Osteoblast (primary cell): ENCODE results near the gene ITM2C. TPM values are rescaled to one million over a fixed set of nuclear protein-coding genes. Genes with fewer than 3 reads are reported as not detected.

ENCODE experiments used
- DNase-seq: peaks from one replicate; pipeline ENCODE4 v3.0.0; 2011; ENCODE audit warnings: low spot score, mixed read lengths; ENCODE audit not compliant: insufficient read length; ENCODE audit errors: missing footprints
- H2AFZ ChIP-seq: 2 replicates; pipeline ENCODE4 v1.6.0; 2011; ENCODE audit warnings: mild to moderate bottlenecking, low read length
- H3K27ac ChIP-seq: 2 replicates; pipeline ENCODE4 v1.5.1; 2011; ENCODE audit warnings: mild to moderate bottlenecking, low read depth, low read length, moderate library complexity
- H3K27me3 ChIP-seq: 2 replicates; pipeline ENCODE4 v1.6.0; 2012; ENCODE audit warnings: mild to moderate bottlenecking, control low read depth, inconsistent platforms, low read length, moderate library complexity; ENCODE audit not compliant: insufficient read depth
- H3K36me3 ChIP-seq: 2 replicates; pipeline ENCODE4 v1.5.1; 2011; ENCODE audit warnings: mild to moderate bottlenecking, low read length, control low read depth, moderate library complexity; ENCODE audit not compliant: insufficient read depth
- H3K4me1 ChIP-seq: 2 replicates; pipeline ENCODE4 v1.5.1; 2011; ENCODE audit warnings: mild to moderate bottlenecking, low read length, control low read depth, moderate library complexity; ENCODE audit not compliant: insufficient read depth
- H3K4me2 ChIP-seq: 2 replicates; pipeline ENCODE4 v1.6.0; 2011; ENCODE audit warnings: mild to moderate bottlenecking, low read length; ENCODE audit not compliant: insufficient read depth
- H3K4me3 ChIP-seq: fragments of 200-600 bp; sonication (generic); 3 replicates; pipeline ENCODE4 v1.5.1; 2012; ENCODE audit warnings: mild to moderate bottlenecking, low read length, inconsistent platforms; ENCODE audit not compliant: insufficient read depth
- H3K79me2 ChIP-seq: 2 replicates; pipeline ENCODE4 v1.6.0; 2012; ENCODE audit warnings: mild to moderate bottlenecking, low read length, control low read depth, inconsistent platforms; ENCODE audit not compliant: insufficient read depth
- H3K9me3 ChIP-seq: 2 replicates; pipeline ENCODE4 v1.5.1; 2011; ENCODE audit warnings: low read depth, low read length, control low read depth
- H4K20me1 ChIP-seq: 2 replicates; pipeline ENCODE4 v1.6.0; 2012; ENCODE audit warnings: mild to moderate bottlenecking, low read length, control low read depth; ENCODE audit not compliant: insufficient read depth
- total RNA-seq: library from RNA; depleted of rRNA; stranded (reverse); fragments of >200 nt; gene quantifications from 2 replicates; pipeline ENCODE4 v1.2.3, GENCODE V29; 2012
- TF ChIP-seq, protein P1 (sequence below): IDR thresholded peaks from 2 replicates; pipeline ENCODE4 v1.5.1; 2011; ENCODE audit warnings: mild to moderate bottlenecking, low read depth, low read length, moderate library complexity; ENCODE audit errors: extremely low read depth

ITM2C gene
- total RNA-seq, 1 donor = 63.7 TPM

DNA sequence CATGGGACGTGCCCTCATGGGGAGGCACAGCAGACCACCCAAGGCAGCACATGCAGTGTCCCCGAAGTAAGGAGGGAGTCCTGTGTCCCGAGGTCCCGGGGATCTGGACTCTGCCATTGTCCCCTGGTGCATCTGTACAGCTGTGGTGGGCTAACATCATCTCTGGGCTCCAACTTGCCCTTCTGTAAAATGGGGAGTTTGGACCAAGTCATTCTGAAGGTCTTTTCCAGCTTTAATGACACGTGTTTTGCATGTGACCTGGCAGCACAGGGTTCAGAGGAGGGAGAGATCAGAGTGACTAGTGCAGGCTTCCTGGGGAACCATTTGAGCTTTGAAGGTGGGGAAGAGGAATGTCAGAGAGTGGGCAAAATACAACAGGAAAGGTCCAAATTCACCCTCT, 21.5 kb downstream of the ITM2C start:
- no peaks in the 10 kb centered on the region for H3K79me2 ChIP-seq
- H3K4me2 ChIP-seq = no peak overlapping the region
- H3K36me3 ChIP-seq = no peaks in the 10 kb centered on the region
- H4K20me1 ChIP-seq = no peaks in the 10 kb centered on the region
- TF ChIP-seq, protein P1, sequence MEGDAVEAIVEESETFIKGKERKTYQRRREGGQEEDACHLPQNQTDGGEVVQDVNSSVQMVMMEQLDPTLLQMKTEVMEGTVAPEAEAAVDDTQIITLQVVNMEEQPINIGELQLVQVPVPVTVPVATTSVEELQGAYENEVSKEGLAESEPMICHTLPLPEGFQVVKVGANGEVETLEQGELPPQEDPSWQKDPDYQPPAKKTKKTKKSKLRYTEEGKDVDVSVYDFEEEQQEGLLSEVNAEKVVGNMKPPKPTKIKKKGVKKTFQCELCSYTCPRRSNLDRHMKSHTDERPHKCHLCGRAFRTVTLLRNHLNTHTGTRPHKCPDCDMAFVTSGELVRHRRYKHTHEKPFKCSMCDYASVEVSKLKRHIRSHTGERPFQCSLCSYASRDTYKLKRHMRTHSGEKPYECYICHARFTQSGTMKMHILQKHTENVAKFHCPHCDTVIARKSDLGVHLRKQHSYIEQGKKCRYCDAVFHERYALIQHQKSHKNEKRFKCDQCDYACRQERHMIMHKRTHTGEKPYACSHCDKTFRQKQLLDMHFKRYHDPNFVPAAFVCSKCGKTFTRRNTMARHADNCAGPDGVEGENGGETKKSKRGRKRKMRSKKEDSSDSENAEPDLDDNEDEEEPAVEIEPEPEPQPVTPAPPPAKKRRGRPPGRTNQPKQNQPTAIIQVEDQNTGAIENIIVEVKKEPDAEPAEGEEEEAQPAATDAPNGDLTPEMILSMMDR = no peak
- H3K9me3 ChIP-seq = no peaks in the 10 kb centered on the region
- H3K4me1 ChIP-seq = no peaks in the 10 kb centered on the region
- no peak for DNase-seq
- H3K27ac ChIP-seq = no peak overlapping the region
- no peak overlapping the region for H3K4me3 ChIP-seq
- H3K27me3 ChIP-seq = peaks cover 12% of the 10 kb centered on the region
- H2AFZ ChIP-seq = no peak overlapping the region

DNA sequence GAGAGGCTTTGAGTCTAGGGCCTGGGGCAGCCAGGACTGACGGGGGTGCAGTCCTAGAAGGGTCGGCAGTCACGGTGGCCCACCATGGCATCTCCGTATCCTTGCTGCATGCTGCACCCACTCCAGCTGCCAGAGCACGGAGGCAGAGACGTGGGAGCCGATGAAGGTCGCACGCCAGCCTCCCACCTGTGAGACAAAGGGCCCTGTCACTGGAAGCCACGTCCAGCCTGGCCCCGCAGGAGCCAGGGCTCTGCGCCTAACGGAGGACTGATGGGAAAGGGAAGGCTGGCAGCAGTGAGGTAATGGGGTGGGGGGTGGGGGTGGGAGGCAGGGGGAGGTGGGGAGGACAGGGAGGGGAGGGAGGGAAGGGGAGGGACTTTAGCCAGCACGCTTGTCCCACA, 21.9 kb downstream of the ITM2C start:
- TF ChIP-seq, protein P1 = no peak
- no peak overlapping the region for H3K4me2 ChIP-seq
- no peaks in the 10 kb centered on the region for H3K9me3 ChIP-seq
- H3K27ac ChIP-seq = no peak overlapping the region
- H2AFZ ChIP-seq = no peak overlapping the region
- H3K4me1 ChIP-seq = no peaks in the 10 kb centered on the region
- H4K20me1 ChIP-seq = no peaks in the 10 kb centered on the region
- DNase-seq = no peak
- peaks cover 12% of the 10 kb centered on the region for H3K27me3 ChIP-seq
- no peaks in the 10 kb centered on the region for H3K79me2 ChIP-seq
- no peak overlapping the region for H3K4me3 ChIP-seq
- H3K36me3 ChIP-seq = no peaks in the 10 kb centered on the region

DNA sequence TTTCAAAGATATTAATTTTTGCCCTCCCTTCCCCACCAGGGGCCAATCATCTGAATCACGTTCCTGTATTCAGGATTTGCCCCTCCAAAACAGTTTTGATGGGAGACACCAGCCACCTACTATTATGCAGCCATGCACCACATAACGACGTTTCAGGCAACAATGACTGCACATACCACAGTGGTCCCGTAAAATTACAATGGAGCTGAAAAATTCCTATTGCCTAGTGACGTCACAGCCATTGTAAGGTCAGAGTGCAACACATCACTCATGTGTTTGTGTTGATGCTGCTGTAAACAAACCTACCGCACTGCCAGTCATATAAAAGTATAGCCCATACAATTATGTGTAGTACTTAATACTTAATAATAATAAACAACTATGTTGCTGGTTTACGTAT, 22.6 kb downstream of the ITM2C start:
- no peaks in the 10 kb centered on the region for H4K20me1 ChIP-seq
- no peaks in the 10 kb centered on the region for H3K4me1 ChIP-seq
- H3K9me3 ChIP-seq = peaks cover 1% of the 10 kb centered on the region
- TF ChIP-seq, protein P1 = no peak
- no peak overlapping the region for H3K27ac ChIP-seq
- DNase-seq = no peak
- H3K4me3 ChIP-seq = no peak overlapping the region
- no peak overlapping the region for H2AFZ ChIP-seq
- H3K36me3 ChIP-seq = no peaks in the 10 kb centered on the region
- no peaks in the 10 kb centered on the region for H3K79me2 ChIP-seq
- H3K27me3 ChIP-seq = peaks cover 14% of the 10 kb centered on the region
- H3K4me2 ChIP-seq = no peak overlapping the region

DNA sequence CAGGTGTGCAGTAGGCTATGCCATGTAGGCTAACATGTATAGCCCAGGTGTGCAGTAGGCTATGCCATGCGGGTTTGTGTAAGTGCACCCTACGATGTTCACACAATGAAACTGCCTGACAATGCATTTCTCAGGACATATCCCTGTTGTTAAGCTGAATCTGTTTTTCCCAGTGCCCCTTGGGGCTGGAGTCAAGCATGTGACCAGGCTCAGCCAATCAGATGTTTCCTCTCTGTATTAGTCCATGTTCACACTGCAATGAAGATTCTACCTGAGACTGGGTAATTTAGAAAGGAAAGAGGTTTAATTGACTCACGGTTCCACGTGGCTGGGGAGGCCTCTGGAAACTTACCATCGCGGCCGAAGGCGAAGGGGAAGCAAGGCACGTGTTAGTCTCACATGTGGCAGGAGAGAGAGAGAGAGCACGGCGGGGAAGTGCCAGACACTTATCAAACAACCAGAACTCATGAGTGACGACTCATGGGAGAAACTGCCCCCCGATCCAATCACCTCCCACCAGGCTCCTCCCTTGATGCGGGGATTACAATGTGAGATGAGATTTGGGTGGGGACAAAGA, 24.2 kb downstream of the ITM2C start:
- DNase-seq = no peak
- Histone ChIP-seq H3K4me2 (no peak overlapping the region), H3K27ac (no peak overlapping the region), H3K27me3 (peaks cover 18% of the 10 kb centered on the region), H3K36me3 (no peaks in the 10 kb centered on the region), H3K4me1 (no peaks in the 10 kb centered on the region), H3K4me3 (no peak overlapping the region), H3K79me2 (no peaks in the 10 kb centered on the region), H3K9me3 (peaks cover 3% of the 10 kb centered on the region), H2AFZ (no peak overlapping the region), H4K20me1 (no peaks in the 10 kb centered on the region)
- TF ChIP-seq, protein P1 = no peak
